ENCODE data around the gene CMTM6. TPM values are rescaled to one million over a fixed set of nuclear protein-coding genes. Genes with fewer than 3 reads are reported as not detected.

Gene CMTM6
- total and polyA plus RNA-seq, 2 of the 13 experiments (the other 11 are each of a cell fraction or from before 2014, with no cell fraction given) = 25.6 to 55.7 TPM

DNA sequence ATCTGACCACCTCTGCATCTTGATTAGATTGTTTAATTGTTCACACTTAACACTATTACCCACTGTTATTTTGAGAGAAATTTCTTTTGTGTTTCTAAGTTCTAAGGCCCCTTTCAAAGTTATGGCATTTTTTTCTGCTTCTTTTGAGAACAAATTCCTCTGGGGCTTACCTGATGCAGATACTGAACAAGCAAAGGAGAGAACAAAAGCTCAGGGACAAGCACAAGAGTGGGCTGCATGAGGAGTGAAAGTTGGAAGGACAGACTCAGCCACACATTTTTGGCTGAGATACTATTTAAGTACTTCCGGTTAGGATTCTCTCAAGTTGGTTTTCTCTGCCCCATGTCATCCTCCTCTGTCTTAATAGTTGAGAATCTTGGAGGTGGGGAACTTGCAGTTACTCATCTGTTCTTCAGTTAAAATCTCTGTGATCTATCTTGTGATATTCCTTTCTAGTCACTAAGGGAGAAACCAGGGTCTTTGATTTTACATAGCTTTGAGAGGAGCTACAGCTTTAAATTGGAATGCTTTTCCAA is 54.7 kb downstream of the CMTM6 start:
- intact Hi-C loops (cut with micrococcal nuclease; ENCODE audit: unreplicated experiment) (no loop called here), in situ Hi-C loops (cut with HindIII; ENCODE audit: extremely low pct_ligation_motif_present, low pct_unique_long_range_greater_than_20kb) (no loop called here)
- Histone ChIP-seq H3K9ac (ENCODE audit: insufficient read depth, low read depth, low read length) (no peak overlapping the region), H3K36me3 (replicated peaks in 1 of 2; ENCODE audit: control insufficient read depth in 1 of 2, insufficient read depth in 2 of 2, low read length in 2 of 2) (peaks cover 8 to 34% of the 10 kb centered on the region in 2 experiments; a peak in 4 of 5 replicates), H3K4me2 (ENCODE audit: low read depth, low read length) (no peak overlapping the region), H4K20me1 (ENCODE audit: insufficient read depth, low read length) (no peaks in the 10 kb centered on the region), H3K27ac (ENCODE audit: extremely low read length, insufficient read depth, low read length) (no peak overlapping the region), H3K9me3 (ENCODE audit: low read length) (no peaks in the 10 kb centered on the region), H3K27me3 (ENCODE audit: control insufficient read depth in 1 of 2, insufficient read depth in 2 of 2, low read length in 2 of 2) (no peaks in the 10 kb centered on the region), H3K4me3 (replicated peaks in 1 of 3; ENCODE audit: insufficient read depth in 1 of 3, low read depth in 2 of 3, low read length in 3 of 3) (no peak overlapping the region), H3K79me2 (ENCODE audit: insufficient read depth, low read length) (peaks cover 3% of the 10 kb centered on the region), H2AFZ (ENCODE audit: low read length) (no peak overlapping the region), H3K4me1 (ENCODE audit: insufficient read depth, low read length) (no peaks in the 10 kb centered on the region)
- no peak for TF ChIP-seq ZNF44 (CRISPR knock-in tag; IDR thresholded peaks at IDR 0.05)
- TF ChIP-seq ZNF563 (CRISPR knock-in tag; IDR thresholded peaks at IDR 0.05) = no peak
- TF ChIP-seq ZNF572 (CRISPR knock-in tag; IDR thresholded peaks at IDR 0.05) = no peak
- TF ChIP-seq, protein P1, sequence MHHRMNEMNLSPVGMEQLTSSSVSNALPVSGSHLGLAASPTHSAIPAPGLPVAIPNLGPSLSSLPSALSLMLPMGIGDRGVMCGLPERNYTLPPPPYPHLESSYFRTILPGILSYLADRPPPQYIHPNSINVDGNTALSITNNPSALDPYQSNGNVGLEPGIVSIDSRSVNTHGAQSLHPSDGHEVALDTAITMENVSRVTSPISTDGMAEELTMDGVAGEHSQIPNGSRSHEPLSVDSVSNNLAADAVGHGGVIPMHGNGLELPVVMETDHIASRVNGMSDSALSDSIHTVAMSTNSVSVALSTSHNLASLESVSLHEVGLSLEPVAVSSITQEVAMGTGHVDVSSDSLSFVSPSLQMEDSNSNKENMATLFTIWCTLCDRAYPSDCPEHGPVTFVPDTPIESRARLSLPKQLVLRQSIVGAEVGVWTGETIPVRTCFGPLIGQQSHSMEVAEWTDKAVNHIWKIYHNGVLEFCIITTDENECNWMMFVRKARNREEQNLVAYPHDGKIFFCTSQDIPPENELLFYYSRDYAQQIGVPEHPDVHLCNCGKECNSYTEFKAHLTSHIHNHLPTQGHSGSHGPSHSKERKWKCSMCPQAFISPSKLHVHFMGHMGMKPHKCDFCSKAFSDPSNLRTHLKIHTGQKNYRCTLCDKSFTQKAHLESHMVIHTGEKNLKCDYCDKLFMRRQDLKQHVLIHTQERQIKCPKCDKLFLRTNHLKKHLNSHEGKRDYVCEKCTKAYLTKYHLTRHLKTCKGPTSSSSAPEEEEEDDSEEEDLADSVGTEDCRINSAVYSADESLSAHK (CRISPR knock-in tag; IDR thresholded peaks at IDR 0.05; ENCODE audit: borderline replicate concordance) = no peak
- TF ChIP-seq, protein P2, sequence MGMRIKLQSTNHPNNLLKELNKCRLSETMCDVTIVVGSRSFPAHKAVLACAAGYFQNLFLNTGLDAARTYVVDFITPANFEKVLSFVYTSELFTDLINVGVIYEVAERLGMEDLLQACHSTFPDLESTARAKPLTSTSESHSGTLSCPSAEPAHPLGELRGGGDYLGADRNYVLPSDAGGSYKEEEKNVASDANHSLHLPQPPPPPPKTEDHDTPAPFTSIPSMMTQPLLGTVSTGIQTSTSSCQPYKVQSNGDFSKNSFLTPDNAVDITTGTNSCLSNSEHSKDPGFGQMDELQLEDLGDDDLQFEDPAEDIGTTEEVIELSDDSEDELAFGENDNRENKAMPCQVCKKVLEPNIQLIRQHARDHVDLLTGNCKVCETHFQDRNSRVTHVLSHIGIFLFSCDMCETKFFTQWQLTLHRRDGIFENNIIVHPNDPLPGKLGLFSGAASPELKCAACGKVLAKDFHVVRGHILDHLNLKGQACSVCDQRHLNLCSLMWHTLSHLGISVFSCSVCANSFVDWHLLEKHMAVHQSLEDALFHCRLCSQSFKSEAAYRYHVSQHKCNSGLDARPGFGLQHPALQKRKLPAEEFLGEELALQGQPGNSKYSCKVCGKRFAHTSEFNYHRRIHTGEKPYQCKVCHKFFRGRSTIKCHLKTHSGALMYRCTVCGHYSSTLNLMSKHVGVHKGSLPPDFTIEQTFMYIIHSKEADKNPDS (CRISPR knock-in tag; IDR thresholded peaks at IDR 0.05) = no peak
- no peak for FAIRE-seq
- ChIA-PET POLR2A (no interaction called here), CTCF (ENCODE audit: low intra/inter-chr PET ratio, low total read pairs) (no interaction called here)
- 100% methylated on average over 1 of the region's 1 CpG for WGBS (ENCODE audit: low lambda C conversion rate)
- ATAC-seq = no peak
- DNase-seq (ENCODE audit: low spot score) = no peak
- BruUV-seq (replicated peaks) = no TSS peak
